Measurements from ENCODE around the gene RWDD3. TPM values are rescaled to one million over a fixed set of nuclear protein-coding genes. Genes with fewer than 3 reads are reported as not detected.

RWDD3 gene
- total and polyA plus RNA-seq, 8 donors: 12.4 to 58.6 (median 46.4) TPM

DNA sequence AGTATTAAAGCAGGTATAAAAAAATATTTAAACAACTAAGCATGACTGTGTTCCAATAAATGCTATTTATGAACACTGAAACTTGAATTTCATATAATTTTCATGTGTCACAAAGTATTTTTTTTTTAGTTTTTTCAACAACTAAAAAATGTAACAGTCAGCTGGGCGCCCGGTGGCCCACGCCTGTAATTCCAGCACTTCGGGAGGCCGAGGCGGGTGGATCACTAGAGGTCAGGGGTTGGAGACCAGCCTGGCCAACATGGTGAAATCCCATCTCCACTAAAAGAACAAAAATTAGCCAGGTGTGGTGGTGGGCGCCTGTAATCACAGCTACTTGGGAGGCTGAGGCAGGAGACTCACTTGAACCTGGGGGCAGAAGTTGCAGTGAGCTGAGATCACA is 42.4 kb downstream of the RWDD3 start:
- Histone ChIP-seq H3K36me3 (no peaks in the 10 kb centered on the region), H3K4me1 (no peaks in the 10 kb centered on the region), H3K4me3 (no peak overlapping the region), H3K9me3 (peaks cover 0 to 5% of the 10 kb centered on the region in 2 donors), H3K27ac (no peak overlapping the region), H3K27me3 (no peaks in the 10 kb centered on the region)
- peak in 1 of 4 donors; percentile 63 for DNase-seq
- TF ChIP-seq, protein P1, sequence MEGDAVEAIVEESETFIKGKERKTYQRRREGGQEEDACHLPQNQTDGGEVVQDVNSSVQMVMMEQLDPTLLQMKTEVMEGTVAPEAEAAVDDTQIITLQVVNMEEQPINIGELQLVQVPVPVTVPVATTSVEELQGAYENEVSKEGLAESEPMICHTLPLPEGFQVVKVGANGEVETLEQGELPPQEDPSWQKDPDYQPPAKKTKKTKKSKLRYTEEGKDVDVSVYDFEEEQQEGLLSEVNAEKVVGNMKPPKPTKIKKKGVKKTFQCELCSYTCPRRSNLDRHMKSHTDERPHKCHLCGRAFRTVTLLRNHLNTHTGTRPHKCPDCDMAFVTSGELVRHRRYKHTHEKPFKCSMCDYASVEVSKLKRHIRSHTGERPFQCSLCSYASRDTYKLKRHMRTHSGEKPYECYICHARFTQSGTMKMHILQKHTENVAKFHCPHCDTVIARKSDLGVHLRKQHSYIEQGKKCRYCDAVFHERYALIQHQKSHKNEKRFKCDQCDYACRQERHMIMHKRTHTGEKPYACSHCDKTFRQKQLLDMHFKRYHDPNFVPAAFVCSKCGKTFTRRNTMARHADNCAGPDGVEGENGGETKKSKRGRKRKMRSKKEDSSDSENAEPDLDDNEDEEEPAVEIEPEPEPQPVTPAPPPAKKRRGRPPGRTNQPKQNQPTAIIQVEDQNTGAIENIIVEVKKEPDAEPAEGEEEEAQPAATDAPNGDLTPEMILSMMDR (IDR thresholded peaks at IDR 0.05): no peak
- ATAC-seq: no peak
- intact Hi-C loops (cut with DNase I): no loop called here

DNA sequence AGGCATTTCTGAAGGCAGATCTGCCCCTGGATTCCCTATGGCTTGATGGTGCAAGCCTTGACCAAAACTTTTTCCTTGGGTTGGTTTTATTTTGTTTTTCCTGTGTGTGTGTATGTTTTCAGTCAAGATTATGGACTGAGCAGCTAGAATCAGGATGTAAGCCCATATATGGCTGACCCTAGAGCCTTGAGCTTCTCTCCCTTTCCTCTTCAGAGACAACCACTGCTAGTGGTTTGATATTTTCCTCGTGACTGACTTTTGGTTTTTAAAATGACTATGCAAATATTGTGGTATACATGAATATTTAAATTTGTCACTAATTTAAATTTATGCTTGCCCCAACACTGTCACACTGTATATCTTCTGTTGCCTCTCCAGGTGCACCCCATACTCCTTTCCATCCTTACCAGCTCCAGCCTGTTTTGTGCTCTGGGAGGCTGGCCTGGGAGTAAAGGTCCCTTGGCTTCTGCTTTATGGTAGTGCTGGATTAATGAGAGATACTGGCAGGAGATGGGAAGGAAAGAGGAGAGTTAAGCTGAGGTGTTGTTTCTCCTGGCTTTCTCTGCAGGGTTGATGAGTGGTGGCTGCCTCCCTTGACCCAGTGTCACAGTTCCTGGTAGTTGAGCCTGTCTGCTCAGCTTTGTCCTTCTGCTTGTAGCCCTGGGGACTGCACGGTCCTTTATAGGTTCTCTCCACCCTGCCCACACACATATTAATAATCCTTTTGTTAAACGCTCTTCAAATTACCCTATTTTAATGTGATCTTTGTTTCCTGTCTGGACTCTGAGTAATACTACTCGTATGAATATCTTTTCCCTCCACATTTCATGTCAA is 44.4 kb downstream of the RWDD3 start:
- no peak for ATAC-seq
- Histone ChIP-seq H3K27ac (no peak overlapping the region), H3K36me3 (no peaks in the 10 kb centered on the region), H3K9me3 (no peaks in the 10 kb centered on the region), H3K4me1 (no peaks in the 10 kb centered on the region), H3K27me3 (no peaks in the 10 kb centered on the region), H3K4me3 (no peak overlapping the region)
- TF ChIP-seq, protein P1 (IDR thresholded peaks at IDR 0.05): no peak
- DNase-seq: no peak
- intact Hi-C loops (cut with DNase I): no loop called here

- Histone ChIP-seq H3K4me1 (no peaks in the 10 kb centered on the region), H3K9me3 (no peaks in the 10 kb centered on the region), H3K36me3 (no peaks in the 10 kb centered on the region), H3K4me3 (no peak overlapping the region), H3K27me3 (no peaks in the 10 kb centered on the region), H3K27ac (no peak overlapping the region)
- TF ChIP-seq, protein P1 (IDR thresholded peaks at IDR 0.05): no peak
- no peak for ATAC-seq
- intact Hi-C loops (cut with DNase I): no loop called here
- no peak for DNase-seq
Observed at GRCh38 chr1:95281781-95282517, 47.9 kb downstream of the RWDD3 start.

- intact Hi-C loops (cut with DNase I): no loop called here
- Histone ChIP-seq H3K4me1 (no peaks in the 10 kb centered on the region), H3K4me3 (no peak overlapping the region), H3K27ac (no peak overlapping the region), H3K27me3 (no peaks in the 10 kb centered on the region), H3K9me3 (no peaks in the 10 kb centered on the region), H3K36me3 (no peaks in the 10 kb centered on the region)
- TF ChIP-seq, protein P1 (IDR thresholded peaks at IDR 0.05): no peak
- peak in 2 of 4 donors; percentile 4 to 5 for DNase-seq
- no peak for ATAC-seq
Observed at GRCh38 chr1:95282518-95282895, 48.5 kb downstream of the RWDD3 start.

GRCh38 chr1:95284420-95284819 is 50.4 kb downstream of the RWDD3 start:
- ATAC-seq (no peak), DNase-seq (no peak)
- TF ChIP-seq, protein P1 (IDR thresholded peaks at IDR 0.05): no peak
- Histone ChIP-seq H3K36me3 (no peaks in the 10 kb centered on the region), H3K4me3 (no peak overlapping the region), H3K27ac (no peak overlapping the region), H3K9me3 (no peaks in the 10 kb centered on the region), H3K4me1 (no peaks in the 10 kb centered on the region), H3K27me3 (no peaks in the 10 kb centered on the region)
- intact Hi-C loops (cut with DNase I): no loop called here
